ENCODE measurements around the gene INAFM2. TPM values are rescaled to one million over a fixed set of nuclear protein-coding genes. Genes with fewer than 3 reads are reported as not detected.

INAFM2 gene
- total RNA-seq, 2 experiments from 2014 or later, result 15.0 to 16.9 TPM

DNA sequence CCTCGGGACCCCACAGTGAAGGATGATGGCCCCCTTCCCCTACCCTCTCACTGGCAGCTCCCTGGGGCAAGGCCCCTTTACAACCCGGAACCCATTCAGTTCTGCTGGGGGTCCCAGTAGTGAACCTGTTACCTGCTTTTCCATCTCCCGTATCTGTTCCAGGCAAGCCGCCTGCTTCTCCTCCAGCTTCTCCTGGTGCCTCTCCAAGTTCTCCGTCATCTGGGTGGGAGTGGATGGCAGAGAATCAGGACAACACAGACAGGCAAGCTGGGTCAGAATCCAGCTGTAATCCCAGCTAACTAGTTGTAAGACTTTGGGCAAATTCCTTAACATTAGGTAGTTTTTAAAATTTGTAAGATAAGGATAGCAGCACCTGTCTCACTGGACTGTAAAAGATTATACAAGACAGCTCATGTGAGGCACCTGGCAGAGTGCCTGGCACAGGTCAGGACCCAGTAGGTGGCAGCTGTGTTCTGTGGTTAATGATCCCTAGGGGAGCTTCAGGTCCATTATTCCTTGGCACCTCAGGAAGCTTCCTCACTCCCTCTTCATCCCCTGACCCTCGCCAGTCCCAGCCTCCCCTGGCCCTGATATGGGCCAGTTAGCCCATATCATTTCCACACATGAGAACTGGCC is 34.2 kb upstream of the INAFM2 start:
- no peaks in the 10 kb centered on the region for H3K9me3 Mint-ChIP-seq
- ATAC-seq, result no peak
- peaks cover under 1% of the 10 kb centered on the region for H3K27me3 Mint-ChIP-seq
- intact Hi-C loops (cut with micrococcal nuclease), result no loop called here
- POLR2A ChIA-PET, result interaction anchor here (1.1 to 1.4 kb wide), 2 partner anchors 10 to 19 kb away, joined by 4 to 8 read pairs; partner anchors contain the start of gene PLCB2
- H3K4me3 Mint-ChIP-seq, result no peak overlapping the region
- no peak overlapping the region for H3K27ac Mint-ChIP-seq
- peaks cover 1% of the 10 kb centered on the region for H3K36me3 Mint-ChIP-seq (ENCODE audit: low read depth)
- CTCF ChIA-PET, result interaction anchor here (0.8 to 4.6 kb wide), 6 partner anchors 10 to 49 kb away, joined by 5 to 40 read pairs (median 9); partner anchors contain the start of gene PLCB2
- no peak for TF ChIP-seq CTCF (IDR thresholded peaks at IDR 0.05)
- no peaks in the 10 kb centered on the region for H3K4me1 Mint-ChIP-seq (ENCODE audit: low read depth)
- DNase-seq, result no peak

DNA sequence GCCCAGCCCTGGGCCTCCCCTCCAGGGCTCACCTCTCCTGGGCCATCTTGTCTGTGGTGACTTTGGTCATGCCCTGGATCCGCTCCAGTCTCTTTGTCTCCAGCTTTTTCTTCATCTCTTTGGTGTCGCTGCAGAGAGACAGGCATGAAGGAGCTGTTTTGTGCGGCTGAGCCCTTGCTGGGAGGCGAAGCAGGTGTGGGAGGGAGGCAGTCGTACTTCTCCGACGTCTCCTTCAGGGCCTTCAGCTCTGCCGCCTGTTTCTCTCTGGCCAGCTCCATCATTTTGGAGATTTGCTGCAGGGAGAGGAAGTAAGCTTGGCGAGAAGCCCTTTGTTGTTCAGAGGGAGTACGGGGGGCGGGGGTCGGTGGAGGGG is 33.0 kb upstream of the INAFM2 start:
- no peak overlapping the region for H3K4me3 Mint-ChIP-seq
- H3K27me3 Mint-ChIP-seq, result no peaks in the 10 kb centered on the region
- DNase-seq (no peak), ATAC-seq (no peak)
- ChIA-PET POLR2A (interaction anchor here (0.6 to 0.7 kb wide), 2 partner anchors 17 to 363 kb away, joined by 3 read pairs; no protein-coding TSS in a partner anchor), CTCF (interaction anchor here (1.5 to 4.6 kb wide), 5 partner anchors 12 to 30 kb away, joined by 4 to 40 read pairs (median 11); partner anchors contain the start of gene PLCB2)
- peaks cover 2% of the 10 kb centered on the region for H3K36me3 Mint-ChIP-seq (ENCODE audit: low read depth)
- H3K27ac Mint-ChIP-seq, result no peak overlapping the region
- no peaks in the 10 kb centered on the region for H3K4me1 Mint-ChIP-seq (ENCODE audit: low read depth)
- no peak for TF ChIP-seq CTCF (IDR thresholded peaks at IDR 0.05)
- intact Hi-C loops (cut with micrococcal nuclease), result no loop called here
- H3K9me3 Mint-ChIP-seq, result no peaks in the 10 kb centered on the region

DNA sequence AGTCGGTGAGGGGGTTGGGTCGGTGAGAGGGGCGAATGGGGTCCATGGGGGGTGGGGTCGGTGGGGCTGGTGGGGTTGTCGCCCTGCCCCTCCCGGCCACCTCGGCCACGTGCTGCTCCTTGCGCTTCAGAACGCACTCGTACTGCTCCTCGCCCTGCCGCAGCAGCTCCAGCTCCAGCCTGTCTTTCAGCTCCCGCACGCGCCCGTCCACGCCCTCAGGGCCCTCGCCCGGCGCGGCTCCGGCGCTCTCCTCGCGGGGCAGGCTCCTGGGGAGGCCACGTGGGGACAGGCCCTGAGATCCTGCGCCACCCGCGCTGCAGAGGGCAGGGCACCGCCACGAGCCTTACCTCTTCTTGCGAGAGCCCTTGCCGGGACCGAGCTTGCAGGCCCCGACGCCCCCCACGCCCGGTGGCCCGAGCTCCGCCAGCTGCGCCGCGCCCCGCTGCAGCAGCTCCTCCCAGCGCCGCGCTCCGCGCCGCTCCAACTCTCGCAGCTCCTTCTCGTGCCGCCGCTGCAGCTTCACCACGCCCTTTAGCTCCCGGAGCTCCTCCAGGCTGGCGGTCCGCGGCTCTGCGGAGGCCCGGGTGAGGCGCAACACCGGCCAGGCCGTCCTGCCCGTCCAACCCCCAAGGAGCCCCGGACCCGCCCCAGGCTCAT is 32.4 kb upstream of the INAFM2 start:
- ChIA-PET CTCF (interaction anchor here (0.7 to 4.6 kb wide), 6 partner anchors 12 to 54 kb away, joined by 3 to 40 read pairs (median 6); no protein-coding TSS in a partner anchor), POLR2A (no interaction called here)
- intact Hi-C loops (cut with micrococcal nuclease), result no loop called here
- Mint-ChIP-seq H3K36me3 (ENCODE audit: low read depth) (peaks cover 2% of the 10 kb centered on the region), H3K27me3 (no peaks in the 10 kb centered on the region), H3K4me3 (no peak overlapping the region), H3K9me3 (no peaks in the 10 kb centered on the region), H3K27ac (no peak overlapping the region), H3K4me1 (ENCODE audit: low read depth) (no peaks in the 10 kb centered on the region)
- no peak for ATAC-seq
- no peak for DNase-seq
- TF ChIP-seq CTCF (IDR thresholded peaks at IDR 0.05), result no peak

DNA sequence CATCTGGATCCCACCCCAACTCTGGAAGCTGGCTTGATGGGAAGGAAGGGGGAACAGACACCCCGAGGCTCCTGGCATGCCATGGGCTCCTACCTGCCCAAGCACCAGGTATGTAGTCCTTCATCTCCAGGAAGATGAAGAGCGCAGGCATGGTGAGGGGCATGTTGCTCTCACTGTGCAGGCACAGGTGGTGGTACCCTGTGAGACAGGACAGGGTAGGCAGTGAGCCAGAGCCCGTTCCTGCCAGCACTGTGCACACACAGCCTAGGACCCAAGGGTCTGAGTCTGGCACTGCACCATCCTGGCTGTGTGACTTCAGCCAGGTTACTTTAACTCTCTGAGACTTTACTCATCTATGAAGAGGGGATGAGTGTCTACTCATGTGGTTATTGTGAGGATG is 31.2 kb upstream of the INAFM2 start:
- no peak overlapping the region for H3K4me3 Mint-ChIP-seq
- ATAC-seq, result no peak
- ChIA-PET CTCF (interaction anchor here (1.2 to 2.7 kb wide), 3 partner anchors 13 to 19 kb away, joined by 3 to 12 read pairs (median 10); no protein-coding TSS in a partner anchor), POLR2A (interaction anchor here (0.6 kb wide), 1 partner anchor 320 kb away, joined by 4 read pairs; no protein-coding TSS in a partner anchor)
- no peak overlapping the region for H3K27ac Mint-ChIP-seq
- no peak for DNase-seq
- H3K27me3 Mint-ChIP-seq, result no peaks in the 10 kb centered on the region
- H3K4me1 Mint-ChIP-seq (ENCODE audit: low read depth), result no peaks in the 10 kb centered on the region
- peaks cover 2% of the 10 kb centered on the region for H3K36me3 Mint-ChIP-seq (ENCODE audit: low read depth)
- no peak for TF ChIP-seq CTCF (IDR thresholded peaks at IDR 0.05)
- H3K9me3 Mint-ChIP-seq, result no peaks in the 10 kb centered on the region
- intact Hi-C loops (cut with micrococcal nuclease), result no loop called here

DNA sequence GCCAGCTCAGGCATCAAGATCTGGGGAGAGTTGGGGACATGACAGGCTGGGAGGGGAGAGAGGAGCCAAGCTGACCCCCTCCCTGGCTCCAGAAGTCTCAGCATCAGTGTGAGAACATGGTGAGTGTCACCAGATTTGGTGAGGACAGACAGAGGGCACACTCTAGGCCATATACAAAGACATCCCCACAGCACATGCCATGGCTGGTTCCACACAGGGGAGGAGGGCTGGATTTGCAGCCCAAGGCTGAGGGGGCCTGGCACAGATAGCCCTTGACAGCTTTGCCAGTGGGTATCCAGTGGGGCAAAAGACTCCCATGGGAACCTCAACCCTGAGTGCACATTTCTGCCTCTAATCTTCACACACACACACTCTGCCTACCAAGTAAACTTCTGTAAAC is 30.5 kb upstream of the INAFM2 start:
- Mint-ChIP-seq H3K27ac (peak overlapping the region; percentile 30), H3K4me1 (ENCODE audit: low read depth) (no peaks in the 10 kb centered on the region), H3K27me3 (no peaks in the 10 kb centered on the region), H3K9me3 (no peaks in the 10 kb centered on the region), H3K4me3 (no peak overlapping the region), H3K36me3 (ENCODE audit: low read depth) (peaks cover 2% of the 10 kb centered on the region)
- no peak for TF ChIP-seq CTCF (IDR thresholded peaks at IDR 0.05)
- ATAC-seq, result no peak
- no peak for DNase-seq
- POLR2A ChIA-PET, result interaction anchor here (1.1 to 1.2 kb wide), 2 partner anchors 9 to 16 kb away, joined by 3 to 4 read pairs; no protein-coding TSS in a partner anchor
- CTCF ChIA-PET, result interaction anchor here (1.0 to 2.7 kb wide), 5 partner anchors 11 to 19 kb away, joined by 3 to 12 read pairs (median 3); no protein-coding TSS in a partner anchor
- intact Hi-C loops (cut with micrococcal nuclease), result no loop called here
